ENCODE data around the gene NSF.

The NSF gene

GRCh38 chr17:46800573-46800972, 210.1 kb downstream of the NSF start:
- no peak for DNase-seq (ENCODE audit: low read depth)

- no peak for DNase-seq (ENCODE audit: low read depth)
These were observed 212.3 kb downstream of the NSF start for GRCh38 chr17:46802800-46803199.

DNA sequence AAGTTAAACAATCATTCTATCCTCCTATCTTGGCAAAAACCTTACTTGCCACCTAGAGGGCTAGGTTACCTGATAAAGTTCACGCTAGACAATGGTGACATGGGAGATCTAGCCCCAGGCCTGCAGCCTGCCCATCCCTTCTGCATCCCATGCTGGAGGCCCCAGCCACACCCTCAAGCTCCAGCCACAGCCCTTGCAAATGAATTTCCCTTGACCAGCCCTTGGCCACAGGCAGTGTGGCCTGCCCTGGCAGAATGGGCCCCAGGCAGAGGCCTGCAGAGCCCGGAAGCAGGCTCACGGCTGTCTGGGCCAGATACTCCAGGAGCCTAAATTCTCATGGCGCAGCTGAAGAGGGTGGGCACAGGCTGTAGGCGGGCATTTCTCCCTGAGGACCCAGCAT, 213.1 kb downstream of the NSF start:
- no peak for DNase-seq (ENCODE audit: low read depth)

- DNase-seq (ENCODE audit: low read depth): no peak
These were observed 215.3 kb downstream of the NSF start for GRCh38 chr17:46805771-46806170.
